Stimulated activated CD4-positive, alpha-beta T cell treated with anti-CD3 and anti-CD28 coated beads, Interleukin-12 subunit alpha, Interleukin-12 subunit beta, amount 100 ng/mL, for 24 hours (primary cell): ENCODE results near the gene F10.

Experiments used
- DNase-seq, 2 experiments: peaks; one replicate each; pipeline ENCODE4 v3.0.0-alpha.2; 2020; ENCODE audit warnings: low read depth in 2 of 2

F10 gene

GRCh38 chr13:113086991-113087922, 35.3 kb upstream of the F10 start:
- no peak for DNase-seq

DNA sequence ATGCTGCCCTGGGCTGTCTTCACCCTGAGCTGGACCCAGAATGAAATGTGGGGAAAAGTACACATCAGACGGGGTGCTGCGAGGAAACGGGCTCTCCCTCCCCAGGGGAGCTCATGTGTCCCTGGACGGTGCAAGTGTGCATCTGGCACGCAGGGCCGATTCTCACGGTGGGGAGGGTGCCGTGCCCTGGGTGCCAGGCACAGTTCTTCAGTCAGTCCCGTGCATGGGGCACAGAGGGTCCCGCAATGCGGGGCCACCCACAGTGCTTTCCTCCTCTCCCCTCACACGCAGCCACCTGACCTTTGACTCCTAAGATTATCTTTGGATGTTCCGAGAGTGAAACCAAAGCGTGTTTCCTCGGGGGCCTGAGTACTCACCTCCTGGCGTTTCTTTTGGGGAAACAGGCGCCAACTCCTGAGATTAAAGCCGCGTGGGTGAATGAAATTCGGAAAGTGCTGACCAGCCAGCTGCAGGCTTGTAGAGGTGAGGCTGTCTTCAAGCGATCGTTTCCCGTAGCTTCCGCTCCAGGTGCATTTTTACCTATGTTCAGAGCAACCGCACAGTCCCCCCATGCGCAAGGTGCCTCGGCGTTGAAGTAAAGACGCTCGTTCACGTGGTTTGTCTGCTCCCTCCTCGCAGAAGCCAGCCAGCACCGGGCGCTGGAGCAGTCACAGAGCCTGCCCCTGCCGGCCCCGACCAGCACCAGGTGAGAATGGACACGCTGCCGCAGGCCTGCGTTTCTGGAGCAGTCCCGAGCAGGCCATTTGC, 34.5 kb upstream of the F10 start:
- DNase-seq: no peak

GRCh38 chr13:113088691-113089020, 33.9 kb upstream of the F10 start:
- no peak for DNase-seq

DNA sequence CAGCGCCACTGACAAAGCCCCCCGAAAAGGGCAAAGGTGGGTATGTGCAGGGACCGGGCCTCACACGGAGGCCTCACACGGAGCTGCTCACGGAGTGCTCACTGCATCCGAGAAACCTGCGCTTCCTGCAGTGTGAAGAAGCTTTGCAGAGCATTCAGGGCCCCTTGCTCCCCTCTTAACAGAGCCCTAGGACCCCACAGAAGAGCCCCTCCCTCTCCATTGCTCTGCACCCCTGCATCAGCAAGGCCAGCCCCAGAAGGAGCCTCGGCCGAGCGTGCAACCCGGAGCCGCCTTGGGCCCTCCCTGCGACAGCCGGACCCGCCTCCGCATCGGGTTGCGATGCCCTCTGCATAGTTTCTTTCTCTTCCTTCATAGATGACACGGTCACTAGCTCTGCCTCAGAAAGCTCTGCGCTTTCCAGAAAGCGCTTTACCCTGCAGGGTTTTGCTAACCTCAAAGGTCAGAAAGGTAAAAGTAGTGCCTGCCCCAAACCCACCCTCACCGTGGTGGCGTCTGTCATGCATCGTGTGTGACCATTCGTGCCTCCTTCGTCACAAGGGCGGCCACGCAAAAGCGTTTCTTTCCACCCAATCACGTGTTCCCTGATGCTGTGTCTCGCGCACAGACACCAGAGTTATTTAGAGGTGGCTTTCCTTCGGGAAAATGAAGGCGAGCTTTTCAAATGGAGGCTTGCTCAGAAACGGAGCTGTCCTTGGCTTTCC, 32.7 kb upstream of the F10 start:
- DNase-seq: no peak

DNA sequence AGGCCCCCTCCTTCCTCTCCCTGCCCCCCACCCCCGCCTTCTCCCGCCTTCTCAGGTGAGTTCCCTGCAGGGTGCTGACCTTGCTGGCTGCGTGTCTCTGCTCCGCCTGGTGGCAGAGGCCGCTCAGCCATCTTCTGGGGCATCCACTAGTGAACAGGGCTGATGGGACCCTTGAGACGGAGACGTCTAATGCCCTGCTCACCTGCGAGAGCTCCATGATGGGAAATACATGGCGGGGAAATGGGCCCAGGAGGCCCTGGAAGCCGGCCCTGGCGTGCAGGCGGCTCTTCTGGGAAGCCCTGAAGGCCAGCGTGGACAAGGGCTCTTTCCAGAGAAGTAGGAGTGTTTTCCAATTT, 32.2 kb upstream of the F10 start:
- DNase-seq: no peak

DNA sequence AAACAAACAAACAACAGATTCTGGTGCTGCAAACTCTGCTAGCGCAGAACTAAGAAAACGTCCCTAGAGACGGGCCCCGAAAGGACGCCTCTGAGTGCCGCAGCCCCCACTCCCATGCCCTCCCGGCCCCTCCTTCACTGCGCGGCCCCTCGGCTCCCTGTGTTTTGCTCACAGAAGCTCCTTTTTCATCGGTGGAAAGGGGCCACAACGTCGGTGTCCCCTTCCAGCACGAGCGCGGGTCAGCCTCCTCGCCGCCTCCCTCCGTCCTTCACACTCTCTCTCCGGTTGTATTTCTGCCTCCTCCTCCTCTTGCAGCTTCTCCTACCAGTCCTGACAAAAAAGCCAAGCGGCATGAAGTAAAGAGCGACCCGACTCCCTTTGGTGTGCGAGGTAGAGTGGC, 31.8 kb upstream of the F10 start:
- no peak for DNase-seq

GRCh38 chr13:113091211-113091771, 31.3 kb upstream of the F10 start:
- no peak for DNase-seq

GRCh38 chr13:113091891-113092775, 30.5 kb upstream of the F10 start:
- no peak for DNase-seq

GRCh38 chr13:113092776-113093579, 29.6 kb upstream of the F10 start:
- DNase-seq: no peak

- DNase-seq: no peak
Observed at GRCh38 chr13:113093580-113094409, 28.8 kb upstream of the F10 start.

- no peak for DNase-seq
Observed at GRCh38 chr13:113094410-113094800, 28.2 kb upstream of the F10 start.

- DNase-seq: no peak
Observed at GRCh38 chr13:113095146-113096051, 27.2 kb upstream of the F10 start.

DNA sequence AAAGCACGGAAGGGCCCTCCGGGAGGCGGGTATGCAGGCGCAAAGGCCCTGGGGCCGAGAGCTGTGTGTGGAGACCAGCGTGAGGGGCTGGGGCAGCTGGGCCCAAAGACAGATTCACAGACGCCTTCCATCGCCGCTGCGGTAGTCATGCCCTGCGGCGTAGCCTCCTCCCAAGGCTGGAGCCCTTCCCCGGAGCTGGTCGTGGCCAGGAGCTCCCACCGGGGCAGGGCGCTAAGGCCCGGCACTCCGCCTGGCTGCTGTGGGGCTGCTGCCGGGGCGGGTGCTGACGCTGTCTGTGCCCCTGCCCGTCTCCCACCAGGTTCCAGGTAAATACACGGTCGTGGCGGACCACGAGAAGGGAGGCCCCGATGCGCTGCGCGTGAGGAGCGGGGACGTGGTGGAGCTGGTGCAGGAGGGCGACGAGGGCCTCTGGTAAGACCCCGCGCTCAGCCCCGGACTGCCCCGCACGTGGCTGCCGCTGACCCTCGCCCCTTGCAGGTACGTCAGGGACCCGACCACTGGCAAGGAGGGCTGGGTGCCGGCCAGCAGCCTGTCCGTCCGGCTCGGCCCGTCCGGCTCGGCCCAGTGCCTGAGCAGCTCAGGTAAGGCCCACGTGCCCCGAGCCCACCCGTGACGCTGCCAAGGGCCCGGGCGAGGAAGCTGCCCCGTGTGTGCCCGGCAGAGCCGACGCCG, 26.4 kb upstream of the F10 start:
- DNase-seq: no peak

DNA sequence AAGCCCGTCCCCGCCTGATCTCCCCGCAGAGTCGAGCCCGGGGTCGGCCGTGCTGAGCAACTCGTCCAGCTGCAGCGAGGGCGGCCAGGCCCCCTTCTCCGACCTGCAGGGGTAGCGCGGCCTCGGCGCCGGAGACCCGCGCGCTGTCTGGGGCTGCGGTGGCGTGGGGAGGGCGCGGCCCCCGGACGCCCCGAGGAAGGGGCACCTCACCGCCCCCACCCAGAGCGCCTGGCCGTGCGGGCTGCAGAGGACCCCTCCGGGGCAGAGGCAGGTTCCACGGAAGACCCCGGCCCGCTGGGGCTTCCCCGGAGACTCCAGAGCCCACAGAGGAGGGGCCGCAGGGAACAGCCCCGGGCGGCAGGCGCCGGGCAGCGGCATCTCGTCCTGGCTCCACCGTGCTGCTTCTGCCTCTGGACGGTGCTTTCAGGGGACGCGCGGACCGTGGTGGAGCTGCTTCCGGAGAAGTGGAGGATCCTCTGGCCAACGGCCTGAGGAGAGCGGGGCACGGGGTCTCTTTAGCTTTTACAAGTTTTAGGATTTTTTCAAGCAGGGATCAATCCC, 25.8 kb upstream of the F10 start:
- DNase-seq: no peak

DNA sequence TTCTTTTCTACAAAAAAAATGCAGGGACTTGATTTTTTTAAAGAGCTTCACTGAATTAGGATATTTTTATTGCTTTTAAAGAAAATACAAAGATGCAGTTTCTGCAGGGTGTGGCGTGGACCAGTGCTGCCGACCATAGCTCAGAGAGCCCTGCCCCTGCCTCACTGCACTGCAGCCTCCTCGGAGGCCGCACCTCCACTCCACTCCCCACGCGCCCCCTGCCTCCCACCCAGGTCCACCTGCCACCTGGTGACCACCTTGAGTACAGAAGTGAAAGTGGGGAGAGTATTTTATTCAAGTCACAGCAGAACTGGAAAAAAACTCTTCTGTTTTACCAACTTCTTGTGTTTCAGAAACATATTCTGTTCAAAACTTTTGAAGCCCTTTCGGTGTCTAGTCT, 24.9 kb upstream of the F10 start:
- DNase-seq: no peak

DNA sequence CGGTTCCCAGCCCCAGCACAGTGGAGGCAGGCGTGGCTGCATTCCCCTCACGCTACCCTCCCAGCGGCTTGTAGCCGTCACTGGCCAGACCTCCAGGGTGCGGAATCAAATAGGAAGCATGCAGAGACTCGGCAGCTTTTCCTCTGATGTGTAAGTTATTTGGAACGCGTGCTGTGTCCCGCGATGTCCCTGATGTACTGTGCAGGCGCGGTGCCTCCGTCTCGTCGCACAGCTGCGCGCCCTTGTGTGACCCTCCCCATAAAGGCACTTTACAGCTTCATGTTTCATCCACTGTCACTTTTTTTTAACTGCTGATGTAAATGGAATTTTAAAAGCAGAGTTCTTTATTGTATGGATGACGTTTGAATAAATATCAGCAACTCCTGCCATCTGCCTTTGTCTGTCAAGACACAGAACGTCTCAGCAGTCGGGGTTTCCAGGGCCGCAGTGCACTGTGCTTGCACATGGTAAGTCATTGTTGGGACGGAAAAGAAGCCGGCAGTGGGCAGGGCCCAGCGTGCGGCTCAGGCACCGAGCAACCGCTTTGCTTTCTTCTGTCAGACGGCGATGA, 24.4 kb upstream of the F10 start:
- no peak for DNase-seq

DNA sequence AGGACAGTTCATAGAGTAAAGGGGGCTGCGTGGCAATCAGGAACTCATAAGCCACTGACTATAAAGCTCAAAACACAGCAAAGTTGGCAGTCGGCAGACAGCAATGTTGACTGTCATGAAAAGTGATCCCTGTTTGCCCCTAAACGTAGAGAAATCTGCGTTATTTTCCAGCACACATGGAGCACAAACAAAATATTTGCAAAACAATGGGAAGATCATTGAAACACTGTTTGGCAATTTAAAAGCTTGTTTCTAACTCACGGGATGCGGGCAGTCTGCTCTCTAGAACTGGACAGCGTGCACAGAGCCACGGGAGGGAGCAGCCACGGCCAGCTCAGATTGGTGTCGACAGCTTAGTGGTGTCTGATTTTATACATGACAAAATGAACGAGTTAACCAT, 23.5 kb upstream of the F10 start:
- no peak for DNase-seq
